Activated CD4-positive, CD25-positive, alpha-beta regulatory T cell (primary cell): Measurements from ENCODE around the gene MYPN.

Experiments
- DNase-seq, 4 experiments: peaks; one replicate each; lab custom pipeline; 2025; lab: John Stamatoyannopoulos, UW

MYPN gene

GRCh38 chr10:68090586-68090985 lies 18.7 kb upstream of the MYPN start:
- no peak for DNase-seq

- DNase-seq = no peak
Observed at GRCh38 chr10:68092512-68092911, 16.8 kb upstream of the MYPN start.

- DNase-seq = no peak
Observed at GRCh38 chr10:68095153-68095552, 14.1 kb upstream of the MYPN start.

GRCh38 chr10:68096913-68097516 lies 12.3 kb upstream of the MYPN start:
- DNase-seq = no peak

- no peak for DNase-seq
Observed at GRCh38 chr10:68099736-68100135, 9.6 kb upstream of the MYPN start.

- DNase-seq = no peak
Observed at GRCh38 chr10:68101066-68101465, 8.2 kb upstream of the MYPN start.

GRCh38 chr10:68103261-68103878 lies 5.9 kb upstream of the MYPN start:
- DNase-seq = no peak

GRCh38 chr10:68103901-68104300 lies 5.4 kb upstream of the MYPN start:
- DNase-seq = no peak

- DNase-seq = no peak
Observed at GRCh38 chr10:68105820-68106219, 3.5 kb upstream of the MYPN start.

- no peak for DNase-seq
Observed at GRCh38 chr10:68106656-68107055, 2.6 kb upstream of the MYPN start.

GRCh38 chr10:68107651-68108050 lies 1.6 kb upstream of the MYPN start:
- no peak for DNase-seq

GRCh38 chr10:68108051-68108450 lies 1.2 kb upstream of the MYPN start:
- no peak for DNase-seq

GRCh38 chr10:68108653-68109052 lies 635 bp upstream of the MYPN start:
- no peak for DNase-seq

- no peak for DNase-seq
Observed at GRCh38 chr10:68110027-68110426, 739 bp downstream of the MYPN start.

GRCh38 chr10:68111584-68111983 lies 2.3 kb downstream of the MYPN start:
- DNase-seq = no peak

- DNase-seq = no peak
Observed at GRCh38 chr10:68112837-68113236, 3.5 kb downstream of the MYPN start.

GRCh38 chr10:68118657-68119056 lies 9.4 kb downstream of the MYPN start:
- no peak for DNase-seq

- DNase-seq = no peak
Observed at GRCh38 chr10:68121020-68121743, 11.9 kb downstream of the MYPN start.

GRCh38 chr10:68121852-68122251 lies 12.6 kb downstream of the MYPN start:
- no peak for DNase-seq

- no peak for DNase-seq
Observed at GRCh38 chr10:68124718-68125117, 15.4 kb downstream of the MYPN start.

GRCh38 chr10:68125772-68126171 lies 16.5 kb downstream of the MYPN start:
- DNase-seq = no peak

- DNase-seq = no peak
Observed at GRCh38 chr10:68128015-68128414, 18.7 kb downstream of the MYPN start.

- no peak for DNase-seq
Observed at GRCh38 chr10:68132391-68132790, 23.1 kb downstream of the MYPN start.

GRCh38 chr10:68133523-68133922 lies 24.2 kb downstream of the MYPN start:
- DNase-seq = no peak
